Gastrocnemius medialis (tissue), 4 donors: ENCODE data around the gene BLOC1S5. TPM values are rescaled to one million over a fixed set of nuclear protein-coding genes. Genes with fewer than 3 reads are reported as not detected.

Experiments
- ATAC-seq, 2 donors: fragments of 150-250 bp; one replicate each; pipeline ENCODE4 v1.9.1; 2016
- DNase-seq, 2 donors: peaks; one replicate each; pipeline ENCODE4 v3.0.0-alpha.2; 2019
- H3K27ac ChIP-seq, 4 donors: fragments of 200-600 bp; sonication (generic); 1 replicate in 1 of 4; 2 replicates in 3 of 4; pipeline ENCODE4 v1.5.1; 2016 to 2018; ENCODE audit warnings: mild to moderate bottlenecking in 2 of 4, moderate library complexity in 1 of 4
- H3K27me3 ChIP-seq, 3 donors: fragments of 200-600 bp; sonication (generic) in 2 of 3; 1 replicate in 1 of 3; 2 replicates in 2 of 3; pipeline versions ENCODE4 v1.5.1 to v1.6.0; 2016 to 2019; ENCODE audit warnings: mild to moderate bottlenecking in 1 of 3, moderate library complexity in 1 of 3
- H3K36me3 ChIP-seq, 2 donors: fragments of 200-600 bp; sonication (generic) in 1 of 2; one replicate each; pipeline ENCODE4 v1.5.1; 2017 to 2018
- H3K4me1 ChIP-seq, 2 donors: fragments of 200-600 bp; sonication (generic) in 1 of 2; one replicate each; pipeline ENCODE4 v1.5.1; 2016 to 2017; ENCODE audit warnings: mild to moderate bottlenecking in 2 of 2
- H3K4me3 ChIP-seq, 4 donors: fragments of 200-600 bp; sonication (generic) in 3 of 4; 1 replicate in 1 of 4; 2 replicates in 3 of 4; pipeline ENCODE4 v1.5.1; 2016 to 2019; ENCODE audit warnings: mild to moderate bottlenecking in 2 of 4
- H3K9me3 ChIP-seq, 3 donors: fragments of 200-600 bp; sonication (generic) in 2 of 3; 1 replicate in 1 of 3; 2 replicates in 2 of 3; pipeline ENCODE4 v1.5.1; 2016 to 2019
- CTCF ChIP-seq, 5 experiments: fragments of 450-650 bp in 3 of 5; fragments of 200-600 bp in 2 of 5; sonication (generic) in 2 of 5; IDR thresholded peaks in 4 of 5; conservative IDR thresholded peaks in 1 of 5; 1 replicate in 4 of 5; 2 replicates in 1 of 5; pipeline ENCODE4 v1.5.1; 2016 to 2019; ENCODE audit warnings: antibody characterized with exemption in 5 of 5, mild to moderate bottlenecking in 3 of 5, moderate library complexity in 3 of 5
- POLR2A ChIP-seq, 2 donors: fragments of 450-650 bp; IDR thresholded peaks; one replicate each; pipeline ENCODE4 v1.6.1; 2017; ENCODE audit warnings: antibody characterized with exemption in 2 of 2, mild to moderate bottlenecking in 2 of 2, moderate library complexity in 2 of 2
- in situ Hi-C, 4 donors: fragments of 200-750 bp; cut with MboI; loops; one replicate each; pipeline versions ENCODE4 v1.15.0 to v1.8.0; 2017; ENCODE audit warnings: low sequenced_read_pairs in 4 of 4
- intact Hi-C: fragments of 100-400 bp; cut with DNase I; formaldehyde crosslinking; loops from one replicate; pipeline ENCODE4 v1.15.1; 2023; ENCODE audit warnings: low total_unique reads
- total RNA-seq, 4 donors: library from RNA; depleted of rRNA; stranded (reverse); fragments of >200 nt; gene quantifications; one replicate each; pipeline versions ENCODE4 v1.1.0 to v1.2.3, GENCODE V29; 2016

Gene BLOC1S5
- total RNA-seq, 4 donors from 2014 or later: 5.4 to 13.6 (median 9.4) TPM

- Histone ChIP-seq H3K27ac (peak overlapping the region in 2 of 4 donors; percentile 14 to 25), H3K36me3 (no peaks in the 10 kb centered on the region), H3K9me3 (no peaks in the 10 kb centered on the region), H3K4me3 (no peak overlapping the region), H3K27me3 (no peaks in the 10 kb centered on the region), H3K4me1 (peaks cover 0 to 9% of the 10 kb centered on the region in 2 donors)
- in situ Hi-C loops: loop anchor here in 1 of 4 donors (25.0 kb wide), 1 partner anchor 303 kb away; no protein-coding TSS in a partner anchor
- ATAC-seq (peak; percentile 96 to 100), DNase-seq (peak in 1 of 2 donors; percentile 29)
- intact Hi-C loops: no loop called here
- TF ChIP-seq POLR2A (IDR thresholded peaks at IDR 0.05): no peak
- TF ChIP-seq CTCF (IDR thresholded peaks at IDR 0.05 in 4 of 5, conservative IDR thresholded peaks at IDR 0.05 in 1 of 5): no peak
These were observed 49.2 kb downstream of the BLOC1S5 start for GRCh38 chr6:8014947-8015346.

- ATAC-seq (no peak), DNase-seq (no peak)
- TF ChIP-seq CTCF (IDR thresholded peaks at IDR 0.05 in 4 of 5, conservative IDR thresholded peaks at IDR 0.05 in 1 of 5) (no peak), POLR2A (IDR thresholded peaks at IDR 0.05) (no peak)
- in situ Hi-C loops (loop anchor here in 1 of 4 donors (25.0 kb wide), 1 partner anchor 301 kb away; no protein-coding TSS in a partner anchor), intact Hi-C loops (no loop called here)
- Histone ChIP-seq H3K4me1 (peaks cover 0 to 9% of the 10 kb centered on the region in 2 donors), H3K27ac (no peak overlapping the region), H3K9me3 (no peaks in the 10 kb centered on the region), H3K27me3 (no peaks in the 10 kb centered on the region), H3K4me3 (no peak overlapping the region), H3K36me3 (no peaks in the 10 kb centered on the region)
These were observed 50.4 kb downstream of the BLOC1S5 start for GRCh38 chr6:8013763-8014162.

GRCh38 chr6:8006208-8006607 is 58.0 kb downstream of the BLOC1S5 start:
- no peaks in the 10 kb centered on the region for H3K36me3 ChIP-seq
- intact Hi-C loops (loop anchor here (5.0 kb wide), 1 partner anchor 284 kb away; no protein-coding TSS in a partner anchor), in situ Hi-C loops (loop anchor here (5.0 to 25.0 kb wide), 3 partner anchors 281 to 294 kb away; partner anchors contain the start of gene BMP6 (in 2 of the 4))
- H3K9me3 ChIP-seq: no peaks in the 10 kb centered on the region
- TF ChIP-seq POLR2A (IDR thresholded peaks at IDR 0.05): no peak
- TF ChIP-seq CTCF (IDR thresholded peaks at IDR 0.05 in 4 of 5, conservative IDR thresholded peaks at IDR 0.05 in 1 of 5): peak in 3 of 5 experiments; percentile 24 to 41 (median 24)
- ATAC-seq (no peak), DNase-seq (no peak)
- no peak overlapping the region for H3K4me3 ChIP-seq
- H3K27me3 ChIP-seq: no peaks in the 10 kb centered on the region
- H3K4me1 ChIP-seq: no peaks in the 10 kb centered on the region
- H3K27ac ChIP-seq: no peak overlapping the region

GRCh38 chr6:8005136-8005535 is 59.1 kb downstream of the BLOC1S5 start:
- H3K4me1 ChIP-seq: no peaks in the 10 kb centered on the region

More at GRCh38 chr6:8005136-8005535, 59.1 kb downstream of the BLOC1S5 start:
- H3K4me3 ChIP-seq: no peak overlapping the region
- no peaks in the 10 kb centered on the region for H3K27me3 ChIP-seq
- H3K36me3 ChIP-seq: no peaks in the 10 kb centered on the region
- no peak overlapping the region for H3K27ac ChIP-seq
- ATAC-seq (no peak), DNase-seq (no peak)
- no peaks in the 10 kb centered on the region for H3K9me3 ChIP-seq
- intact Hi-C loops (loop anchor here (5.0 kb wide), 1 partner anchor 283 kb away; no protein-coding TSS in a partner anchor), in situ Hi-C loops (loop anchor here (5.0 to 25.0 kb wide), 3 partner anchors 280 to 293 kb away; partner anchors contain the start of gene BMP6 (in 2 of the 4))
- TF ChIP-seq POLR2A (IDR thresholded peaks at IDR 0.05): no peak
- TF ChIP-seq CTCF (IDR thresholded peaks at IDR 0.05 in 4 of 5, conservative IDR thresholded peaks at IDR 0.05 in 1 of 5): no peak
